ENCODE data around the gene CDH18. TPM values are rescaled to one million over a fixed set of nuclear protein-coding genes. Genes with fewer than 3 reads are reported as not detected.

CDH18 gene
- total RNA-seq, 1 experiment from 2014 or later: not detected

DNA sequence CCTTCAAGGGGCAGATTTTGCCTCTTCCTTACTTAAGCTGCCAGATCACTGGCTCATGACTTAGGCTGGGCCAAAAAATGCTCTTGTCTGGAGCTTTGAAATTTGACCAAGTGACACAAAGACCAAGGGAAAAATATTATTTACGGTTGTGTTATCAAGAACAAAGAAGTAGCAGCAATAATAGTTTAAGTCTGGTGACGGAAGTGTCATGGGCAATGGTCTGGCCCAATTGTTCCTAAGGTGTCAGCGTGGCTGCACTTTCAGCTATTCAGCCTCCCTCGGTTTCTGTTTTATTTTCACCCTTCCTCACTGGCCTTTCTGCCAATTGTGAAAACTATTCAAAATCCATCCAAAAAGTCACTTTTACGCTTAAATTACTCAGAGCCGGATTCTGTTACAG, 185.3 kb downstream of the CDH18 start:
- Histone ChIP-seq H3K27me3 (ENCODE audit: insufficient read depth, low read length) (no peaks in the 10 kb centered on the region), H3K27ac (ENCODE audit: low read depth, low read length) (no peak overlapping the region), H3K36me3 (ENCODE audit: control insufficient read depth in 1 of 2, insufficient read depth in 2 of 2, low read length in 2 of 2) (no peaks in the 10 kb centered on the region), H3K9me2 (ENCODE audit: insufficient read depth) (no peaks in the 10 kb centered on the region), H3K79me2 (ENCODE audit: insufficient read depth, low read length) (no peaks in the 10 kb centered on the region), H3K4me3 (replicated peaks in 1 of 2; ENCODE audit: low read depth in 1 of 2, low read length in 2 of 2) (no peak overlapping the region), H2AFZ (ENCODE audit: low read depth, low read length, poor library complexity, severe bottlenecking) (no peak overlapping the region), H3K4me2 (ENCODE audit: low read length) (no peak overlapping the region), H4K20me1 (ENCODE audit: insufficient read depth) (no peaks in the 10 kb centered on the region), H3K9me3 (ENCODE audit: control insufficient read depth in 1 of 2, insufficient read depth in 1 of 2, low read depth in 1 of 2, low read length in 2 of 2) (peaks cover 4 to 16% of the 10 kb centered on the region in 2 experiments; a peak in 2 of 4 replicates), H3K4me1 (ENCODE audit: control insufficient read depth in 1 of 2, insufficient read depth in 2 of 2, low read length in 2 of 2) (no peaks in the 10 kb centered on the region), H3K9ac (ENCODE audit: low read length) (no peak overlapping the region)
- TF ChIP-seq ZBTB33 (IDR thresholded peaks at IDR 0.05; ENCODE audit: extremely low read depth, insufficient replicate concordance, low read length) (no peak), JUND (IDR thresholded peaks at IDR 0.05) (no peak), POLR2A (IDR thresholded peaks at IDR 0.05; ENCODE audit: borderline replicate concordance, extremely low read depth, insufficient read depth, insufficient read length) (no peak), SIN3A (IDR thresholded peaks at IDR 0.05; ENCODE audit: low read depth) (no peak), YY1 (IDR thresholded peaks at IDR 0.05; ENCODE audit: extremely low read depth, insufficient replicate concordance, low read depth, low read length) (no peak), ZNF274 (IDR thresholded peaks at IDR 0.05; ENCODE audit: low read depth, low read length) (no peak), EZH2phosphoT487 (IDR thresholded peaks at IDR 0.05; ENCODE audit: borderline replicate concordance) (no peak)
- TF ChIP-seq, protein P1, sequence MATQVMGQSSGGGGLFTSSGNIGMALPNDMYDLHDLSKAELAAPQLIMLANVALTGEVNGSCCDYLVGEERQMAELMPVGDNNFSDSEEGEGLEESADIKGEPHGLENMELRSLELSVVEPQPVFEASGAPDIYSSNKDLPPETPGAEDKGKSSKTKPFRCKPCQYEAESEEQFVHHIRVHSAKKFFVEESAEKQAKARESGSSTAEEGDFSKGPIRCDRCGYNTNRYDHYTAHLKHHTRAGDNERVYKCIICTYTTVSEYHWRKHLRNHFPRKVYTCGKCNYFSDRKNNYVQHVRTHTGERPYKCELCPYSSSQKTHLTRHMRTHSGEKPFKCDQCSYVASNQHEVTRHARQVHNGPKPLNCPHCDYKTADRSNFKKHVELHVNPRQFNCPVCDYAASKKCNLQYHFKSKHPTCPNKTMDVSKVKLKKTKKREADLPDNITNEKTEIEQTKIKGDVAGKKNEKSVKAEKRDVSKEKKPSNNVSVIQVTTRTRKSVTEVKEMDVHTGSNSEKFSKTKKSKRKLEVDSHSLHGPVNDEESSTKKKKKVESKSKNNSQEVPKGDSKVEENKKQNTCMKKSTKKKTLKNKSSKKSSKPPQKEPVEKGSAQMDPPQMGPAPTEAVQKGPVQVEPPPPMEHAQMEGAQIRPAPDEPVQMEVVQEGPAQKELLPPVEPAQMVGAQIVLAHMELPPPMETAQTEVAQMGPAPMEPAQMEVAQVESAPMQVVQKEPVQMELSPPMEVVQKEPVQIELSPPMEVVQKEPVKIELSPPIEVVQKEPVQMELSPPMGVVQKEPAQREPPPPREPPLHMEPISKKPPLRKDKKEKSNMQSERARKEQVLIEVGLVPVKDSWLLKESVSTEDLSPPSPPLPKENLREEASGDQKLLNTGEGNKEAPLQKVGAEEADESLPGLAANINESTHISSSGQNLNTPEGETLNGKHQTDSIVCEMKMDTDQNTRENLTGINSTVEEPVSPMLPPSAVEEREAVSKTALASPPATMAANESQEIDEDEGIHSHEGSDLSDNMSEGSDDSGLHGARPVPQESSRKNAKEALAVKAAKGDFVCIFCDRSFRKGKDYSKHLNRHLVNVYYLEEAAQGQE (IDR thresholded peaks at IDR 0.05; ENCODE audit: low read depth): no peak
- TF ChIP-seq, protein P2, sequence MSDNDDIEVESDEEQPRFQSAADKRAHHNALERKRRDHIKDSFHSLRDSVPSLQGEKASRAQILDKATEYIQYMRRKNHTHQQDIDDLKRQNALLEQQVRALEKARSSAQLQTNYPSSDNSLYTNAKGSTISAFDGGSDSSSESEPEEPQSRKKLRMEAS (IDR thresholded peaks at IDR 0.05): no peak
- no TSS peak for BruUV-seq (replicated peaks)
- ATAC-seq: no peak
- intact Hi-C loops (cut with micrococcal nuclease): no loop called here
- RAD21 ChIA-PET (ENCODE audit: low non-redundant PET in 1 of 2, low total read pairs in 2 of 2, uncharacterized antibody in 2 of 2, unreplicated experiment in 2 of 2): no interaction called here
- CTCF ChIA-PET: no interaction called here
- POLR2A ChIA-PET: no interaction called here
- DNase-seq (ENCODE audit: low read depth, low spot score): no peak
